HL-60 (cell line): ENCODE data around the gene HDAC9.

Source experiments
- DNase-seq, 2 experiments: peaks; one replicate each; pipeline ENCODE4 v3.0.0-alpha.2; 2010 to 2020; ENCODE audit warnings: low read depth in 1 of 2, low spot score in 1 of 2
- H3K27ac ChIP-seq: fragments of 250-450 bp; sonication (Bioruptor Pico); replicated peaks from 2 replicates; pipeline ENCODE4 v1.5.1; 2020; ENCODE audit warnings: mild to moderate bottlenecking, moderate library complexity
- H3K27me3 ChIP-seq: fragments of 250-450 bp; sonication (Bioruptor Pico); 2 replicates; pipeline ENCODE4 v1.5.1; 2021; ENCODE audit warnings: mild to moderate bottlenecking, moderate library complexity; ENCODE audit not compliant: insufficient read depth, poor library complexity, severe bottlenecking
- H3K4me3 ChIP-seq: replicated peaks from 2 replicates; pipeline ENCODE4 v1.5.1; 2011; ENCODE audit warnings: mild to moderate bottlenecking, control low read depth, low read length; ENCODE audit not compliant: insufficient read depth
- CTCF ChIP-seq: IDR thresholded peaks from one replicate; pipeline ENCODE4 v1.5.1; 2011; ENCODE audit warnings: low read length, control low read depth, inconsistent platforms; ENCODE audit not compliant: insufficient read depth
- GABPA ChIP-seq: IDR thresholded peaks from 2 replicates; pipeline ENCODE4 v1.6.1; 2012; ENCODE audit warnings: low read depth
- POLR2AphosphoS5 ChIP-seq: IDR thresholded peaks from 2 replicates; pipeline ENCODE4 v1.6.1; 2012; ENCODE audit warnings: low read depth
- REST ChIP-seq: IDR thresholded peaks from 2 replicates; pipeline ENCODE4 v1.6.1; 2012; ENCODE audit warnings: low read depth; ENCODE audit not compliant: insufficient replicate concordance
- SPI1 ChIP-seq: IDR thresholded peaks from 2 replicates; pipeline ENCODE4 v1.6.1; 2012; ENCODE audit warnings: low read depth, mild to moderate bottlenecking, borderline replicate concordance

Gene HDAC9

GRCh38 chr7:18547509-18548187 lies 52.1 kb downstream of the HDAC9 start:
- DNase-seq, result no peak
- no peaks in the 10 kb centered on the region for H3K27me3 ChIP-seq
- no peak overlapping the region for H3K27ac ChIP-seq
- TF ChIP-seq REST (no peak), CTCF (no peak), POLR2AphosphoS5 (no peak), GABPA (no peak), SPI1 (no peak)
- H3K4me3 ChIP-seq, result no peak overlapping the region

GRCh38 chr7:18548534-18548933 lies 53.0 kb downstream of the HDAC9 start:
- H3K27ac ChIP-seq, result no peak overlapping the region
- H3K4me3 ChIP-seq, result no peak overlapping the region
- no peak for TF ChIP-seq GABPA
- no peak for TF ChIP-seq POLR2AphosphoS5
- no peak for TF ChIP-seq REST
- no peak for TF ChIP-seq SPI1
- TF ChIP-seq CTCF, result no peak
- DNase-seq, result no peak
- H3K27me3 ChIP-seq, result no peaks in the 10 kb centered on the region

- TF ChIP-seq REST, result no peak
- no peak for TF ChIP-seq SPI1
- TF ChIP-seq POLR2AphosphoS5, result no peak
- no peak for TF ChIP-seq CTCF
- TF ChIP-seq GABPA, result no peak
- Histone ChIP-seq H3K27me3 (no peaks in the 10 kb centered on the region), H3K27ac (no peak overlapping the region), H3K4me3 (no peak overlapping the region)
- DNase-seq, result no peak
These were observed 55.0 kb downstream of the HDAC9 start for GRCh38 chr7:18550574-18550973.
